Stimulated activated CD4-positive, alpha-beta T cell treated with anti-CD3 and anti-CD28 coated beads, Interleukin-1b, Interleukin-23, amount 100 ng/mL, for 48 hours (primary cell): Measurements from ENCODE around the gene KCNMA1.
A peak's percentile ranks its signal among the peaks of the same experiment; 100 is the strongest.

Source experiments
- DNase-seq: peaks from one replicate; pipeline ENCODE4 v3.0.0-alpha.2; 2020

The KCNMA1 gene

DNA sequence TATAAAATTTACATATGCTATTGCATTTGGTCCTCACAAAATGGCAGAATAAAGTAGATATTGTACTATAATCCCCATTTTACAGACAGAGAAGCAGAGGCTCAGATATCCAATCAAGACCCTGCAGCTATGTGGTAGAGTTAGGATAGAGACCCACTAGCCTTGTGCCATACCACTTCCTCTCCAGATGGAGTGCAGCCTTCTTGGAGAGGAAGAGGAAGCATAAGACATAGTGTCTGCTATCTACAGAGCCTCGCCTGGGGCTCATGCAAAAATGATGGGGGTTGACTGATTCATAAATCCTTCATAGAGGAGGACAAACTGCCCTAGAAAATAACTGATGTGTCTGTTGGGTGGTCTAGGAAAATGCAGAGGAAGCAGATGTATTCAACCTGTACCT, 447.3 kb downstream of the KCNMA1 start:
- no peak for DNase-seq

DNA sequence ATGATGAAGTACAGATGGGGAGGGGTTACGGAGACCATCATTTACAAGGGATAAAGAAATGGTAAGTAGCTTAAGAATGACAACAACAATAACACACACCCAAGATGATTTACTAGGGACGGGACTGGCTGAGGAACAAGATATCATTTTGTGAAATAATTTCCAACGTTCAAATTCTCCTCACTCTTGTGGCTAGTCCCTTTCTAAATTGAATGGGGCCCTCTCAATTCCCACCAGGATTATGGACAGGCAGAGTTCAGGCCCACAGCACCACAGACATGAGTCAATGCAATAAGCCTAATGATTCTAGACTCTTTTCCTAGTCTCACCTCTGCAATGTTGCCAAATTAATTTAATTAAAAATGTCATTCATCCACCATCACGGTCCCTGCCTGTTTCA, 448.1 kb downstream of the KCNMA1 start:
- DNase-seq, result no peak

DNA sequence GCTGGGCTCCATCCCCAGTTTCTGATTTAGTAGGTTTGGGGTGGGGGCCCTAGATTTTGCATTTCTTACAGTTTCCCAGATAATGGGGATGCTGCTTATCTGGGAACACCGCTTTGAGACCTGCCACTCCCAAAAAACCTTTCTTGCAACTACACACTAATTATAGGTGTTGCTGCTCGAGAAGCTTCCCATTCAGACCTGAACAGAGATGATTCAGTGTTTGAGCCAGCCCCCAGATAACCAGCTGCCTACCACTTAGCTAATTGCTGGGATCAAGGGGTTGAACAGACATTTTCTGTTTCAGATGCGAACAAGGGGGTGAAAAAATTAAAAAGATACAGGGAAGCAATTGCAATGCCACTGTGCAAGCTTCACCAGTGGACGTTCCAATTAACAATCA, 448.5 kb downstream of the KCNMA1 start:
- DNase-seq, result no peak

DNA sequence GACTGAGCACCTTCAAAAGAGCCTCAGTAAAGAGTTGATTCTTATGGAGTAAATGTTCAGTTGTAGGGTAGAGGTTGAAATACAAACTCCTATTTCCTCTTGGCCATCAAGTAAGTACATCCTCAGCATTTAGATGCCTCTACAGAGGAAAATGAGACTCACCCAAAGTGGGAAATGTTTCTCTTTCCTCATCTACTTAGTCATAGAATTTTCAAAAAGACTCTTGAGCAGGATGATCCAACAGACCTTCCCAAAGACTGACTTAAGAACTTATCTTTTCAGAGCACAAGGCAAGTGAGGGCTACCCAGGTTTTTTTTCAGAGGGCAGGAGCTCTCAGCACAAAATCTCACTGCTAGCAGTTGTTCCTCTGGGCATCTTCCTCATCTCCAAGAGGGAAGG, 449.1 kb downstream of the KCNMA1 start:
- DNase-seq, result no peak

DNA sequence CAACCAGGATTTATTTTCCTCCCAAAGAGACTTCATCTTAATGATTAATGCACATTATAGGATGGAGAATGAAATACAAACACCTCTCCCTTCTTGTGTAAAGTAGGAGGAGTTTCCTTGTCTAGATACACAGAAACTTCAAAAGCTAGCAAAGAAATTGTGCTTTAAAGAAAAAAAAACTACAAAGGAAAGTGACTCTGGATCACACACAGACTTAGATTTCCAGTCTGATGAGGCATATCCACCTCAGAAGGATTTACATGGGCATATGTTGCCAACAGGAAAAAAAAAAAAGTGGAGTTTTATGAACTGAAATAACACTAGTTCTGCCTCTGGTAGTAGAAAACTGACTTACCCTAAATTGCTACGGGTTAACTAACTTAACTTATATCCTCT, 449.6 kb downstream of the KCNMA1 start:
- no peak for DNase-seq

DNA sequence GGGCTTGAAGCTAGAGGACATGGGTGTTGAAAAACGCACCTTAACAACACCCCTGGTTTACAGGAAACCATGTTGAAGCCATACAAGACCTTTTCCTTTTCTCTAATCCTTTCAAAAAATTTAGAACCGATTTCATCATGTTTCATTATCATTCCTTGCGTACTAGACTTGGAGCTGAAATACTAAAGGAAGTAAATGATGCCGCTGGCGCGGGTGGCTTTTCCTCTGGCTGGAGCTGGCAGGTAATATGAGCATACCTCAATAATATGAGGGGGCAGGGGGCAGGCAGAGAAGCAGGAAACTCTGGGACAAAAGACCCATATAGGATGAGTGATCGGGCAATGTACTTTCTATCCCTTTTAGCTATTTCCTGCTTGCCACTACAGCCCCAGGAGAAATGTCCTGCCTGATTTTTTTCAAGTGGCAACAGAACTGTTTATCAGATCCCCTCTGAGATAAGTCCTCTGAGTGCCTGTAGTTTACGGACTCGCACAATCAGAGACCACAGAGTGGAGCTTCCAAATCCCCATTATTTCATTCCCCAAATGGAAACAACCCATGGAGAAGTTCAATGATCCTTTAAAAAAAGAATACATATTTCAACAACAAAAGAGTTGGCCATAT, 450.1 kb downstream of the KCNMA1 start:
- DNase-seq, result no peak

DNA sequence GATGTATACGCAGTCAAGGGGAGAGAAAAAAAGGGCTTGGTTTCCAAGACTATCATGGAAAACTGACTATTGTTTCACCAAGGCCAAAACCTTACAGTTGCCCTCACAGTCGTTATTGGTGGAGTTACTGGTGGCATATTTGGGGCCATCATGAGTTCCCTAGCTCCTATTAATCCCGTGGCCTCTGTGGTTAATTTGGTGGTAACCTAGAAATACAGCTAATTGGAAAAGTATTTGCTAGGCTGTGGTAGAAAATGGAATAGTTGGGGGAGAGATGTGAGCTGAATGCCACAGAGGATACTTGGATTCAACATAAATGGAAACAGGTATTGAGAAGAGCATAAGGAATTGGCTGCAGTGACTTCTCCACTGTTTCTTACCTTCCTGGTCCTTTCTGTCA, 450.7 kb downstream of the KCNMA1 start:
- no peak for DNase-seq

DNA sequence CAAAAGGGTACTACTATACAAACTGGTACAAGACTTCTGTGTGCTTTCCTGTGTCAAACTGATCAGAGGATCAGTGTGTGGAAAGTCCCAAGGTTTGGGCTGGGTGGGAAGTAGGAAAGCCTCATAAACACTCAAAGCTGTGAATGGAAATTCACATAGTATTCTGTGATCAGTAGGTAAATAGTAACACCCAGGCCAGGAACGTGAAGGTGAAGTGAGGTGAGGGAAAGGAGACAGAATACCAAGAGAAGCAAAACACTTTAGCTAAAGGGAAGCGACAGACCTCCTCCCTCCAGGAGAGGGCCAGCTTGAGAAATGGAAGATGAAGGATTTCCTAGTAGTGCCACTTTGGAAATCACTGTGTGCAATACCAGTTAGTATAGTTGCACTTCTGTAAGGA, 451.9 kb downstream of the KCNMA1 start:
- no peak for DNase-seq

DNA sequence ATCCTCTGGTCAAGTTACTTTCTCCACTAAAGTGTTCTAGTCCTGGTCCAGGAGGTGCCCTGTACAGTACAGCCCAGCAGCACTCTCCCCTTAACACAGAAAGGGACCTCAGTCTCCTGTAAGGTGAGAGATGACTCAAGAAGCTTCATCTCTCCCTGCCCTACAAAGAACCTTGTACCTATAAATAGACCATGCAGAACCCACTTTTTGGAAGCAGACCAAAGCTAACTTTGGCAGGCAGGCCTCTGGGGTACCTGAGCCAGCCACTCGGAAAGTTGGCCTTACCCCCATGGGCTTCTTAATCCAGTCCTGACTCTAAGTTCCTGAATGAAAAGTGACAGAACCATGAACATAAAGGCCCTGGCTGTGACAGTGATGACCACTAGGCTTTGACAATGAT, 454.8 kb downstream of the KCNMA1 start:
- no peak for DNase-seq

DNA sequence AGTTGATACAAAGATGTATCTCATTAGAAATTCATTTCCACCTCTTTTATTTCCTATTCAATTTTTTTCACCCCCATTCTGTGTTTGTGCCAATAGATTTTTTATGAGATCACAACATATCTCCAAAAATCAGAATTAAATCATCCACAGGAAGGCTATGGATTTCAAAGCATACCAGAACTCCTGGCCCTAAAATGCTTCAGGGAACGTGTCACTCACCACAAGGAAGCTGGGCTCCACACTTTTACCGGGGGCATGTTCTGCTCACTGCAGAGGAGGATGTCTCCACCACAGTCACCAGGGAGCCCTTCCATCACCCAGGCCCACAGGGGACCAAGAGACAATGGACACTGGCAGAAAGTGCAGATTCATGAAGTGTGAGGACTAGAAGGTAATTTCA, 456.8 kb downstream of the KCNMA1 start:
- DNase-seq, result no peak

DNA sequence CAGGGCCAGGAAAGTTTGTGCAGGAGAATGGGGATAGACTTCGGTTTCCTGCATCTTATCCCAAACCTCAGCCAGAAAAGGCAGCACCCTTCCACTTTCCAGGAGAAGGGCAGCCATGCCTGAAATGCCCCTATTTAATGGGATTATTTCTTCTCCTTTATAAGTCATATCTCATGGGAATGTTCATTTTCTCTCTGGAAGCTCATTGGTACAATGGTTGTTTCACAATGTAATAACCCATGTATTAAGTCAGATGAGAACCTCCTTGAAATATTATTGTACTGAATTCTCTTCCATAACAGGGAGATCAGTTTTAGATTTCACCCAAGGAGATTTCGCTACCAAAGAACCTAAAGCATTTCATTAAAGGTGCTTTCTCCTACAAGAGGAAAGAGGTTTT, 457.5 kb downstream of the KCNMA1 start:
- no peak for DNase-seq

DNA sequence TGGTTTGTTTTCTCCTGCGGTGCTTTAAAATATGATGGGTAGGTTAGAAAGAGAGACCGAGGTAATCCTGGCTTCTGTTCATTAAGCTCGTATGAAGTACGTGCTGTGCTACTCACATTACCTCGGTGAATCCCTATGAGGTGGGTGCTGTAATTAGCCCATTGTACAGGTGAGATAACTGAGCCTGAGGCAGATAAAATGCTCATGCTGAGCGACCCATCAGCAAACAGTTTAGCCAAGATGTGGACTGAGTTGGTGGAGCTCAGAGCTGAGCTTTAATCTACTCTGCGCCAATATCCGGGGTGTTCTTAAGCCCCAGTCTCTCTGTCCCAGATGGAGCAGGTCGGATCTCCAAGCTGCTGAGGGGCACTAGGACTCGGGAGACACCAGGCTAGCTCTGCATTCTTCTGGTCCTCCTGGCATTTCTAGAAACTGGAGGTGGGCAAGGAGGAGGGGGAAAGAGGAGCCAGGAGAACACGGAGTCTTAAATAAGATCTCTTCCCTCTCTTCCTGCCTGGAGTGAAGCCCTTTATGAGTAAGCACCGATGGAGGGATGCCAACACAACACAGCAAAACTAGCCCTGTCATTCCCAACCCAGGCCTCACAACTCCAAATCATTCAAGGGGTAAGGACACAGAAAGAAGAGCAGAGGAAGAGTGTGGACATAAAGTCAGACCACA, 458.5 kb downstream of the KCNMA1 start:
- DNase-seq, result no peak

DNA sequence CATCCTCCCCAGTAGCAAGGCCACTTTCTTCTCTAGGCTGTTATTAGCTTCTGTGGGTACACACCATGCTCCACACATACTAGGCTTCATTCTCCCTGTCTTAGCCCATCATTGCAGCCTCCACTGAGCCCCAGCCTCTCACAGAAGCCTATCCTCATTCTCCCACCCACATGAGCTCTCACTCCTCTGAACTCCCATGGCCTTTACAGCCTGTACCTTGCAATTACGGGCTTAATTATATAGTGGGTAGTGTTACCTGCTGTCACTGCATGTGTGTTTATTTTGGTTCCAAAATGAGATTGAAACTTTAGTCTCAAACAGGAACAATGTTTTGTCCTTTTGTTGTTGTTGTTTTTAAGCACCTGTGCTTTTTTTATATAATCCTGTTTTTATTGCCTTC, 460.0 kb downstream of the KCNMA1 start:
- no peak for DNase-seq

DNA sequence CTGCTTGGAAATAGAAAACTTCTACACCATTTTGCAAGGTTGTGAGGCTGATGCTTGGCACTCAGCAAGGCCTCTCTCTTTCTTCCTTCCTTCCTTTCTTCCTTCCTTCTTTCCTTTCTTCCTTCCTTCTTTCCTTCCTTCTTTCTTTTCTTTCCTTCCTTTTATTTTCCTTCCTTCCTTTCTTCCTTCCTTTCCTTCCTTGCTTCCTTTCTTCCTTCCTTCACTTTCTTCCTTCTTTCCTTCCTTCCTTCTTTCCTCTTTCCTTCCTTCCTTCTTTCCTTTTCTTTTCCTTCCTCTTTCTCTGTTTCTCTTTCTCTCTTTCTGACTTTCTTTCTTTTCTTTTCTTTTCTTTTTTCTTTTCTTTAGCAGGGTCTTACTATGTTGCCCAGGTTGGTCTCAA, 460.4 kb downstream of the KCNMA1 start:
- no peak for DNase-seq

DNA sequence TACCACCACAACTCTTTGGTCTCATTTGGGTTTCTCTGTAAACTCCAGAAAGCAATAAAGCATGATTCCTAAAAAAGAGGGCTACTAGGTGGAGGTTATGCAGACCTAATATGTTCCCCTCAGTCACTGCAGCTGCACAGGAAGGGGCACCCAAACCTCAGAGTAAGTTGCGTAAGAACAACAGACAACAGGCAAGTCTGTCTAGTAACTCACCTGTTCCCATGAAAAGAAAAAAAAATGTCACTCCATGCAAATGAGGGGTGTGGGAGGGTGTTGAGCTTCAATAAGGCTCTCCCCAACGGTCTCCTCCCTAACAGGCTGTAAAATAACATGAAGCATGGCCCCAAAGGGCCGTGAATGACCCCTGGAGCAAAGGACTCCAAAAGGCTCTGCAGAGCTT, 461.4 kb downstream of the KCNMA1 start:
- DNase-seq, result no peak

DNA sequence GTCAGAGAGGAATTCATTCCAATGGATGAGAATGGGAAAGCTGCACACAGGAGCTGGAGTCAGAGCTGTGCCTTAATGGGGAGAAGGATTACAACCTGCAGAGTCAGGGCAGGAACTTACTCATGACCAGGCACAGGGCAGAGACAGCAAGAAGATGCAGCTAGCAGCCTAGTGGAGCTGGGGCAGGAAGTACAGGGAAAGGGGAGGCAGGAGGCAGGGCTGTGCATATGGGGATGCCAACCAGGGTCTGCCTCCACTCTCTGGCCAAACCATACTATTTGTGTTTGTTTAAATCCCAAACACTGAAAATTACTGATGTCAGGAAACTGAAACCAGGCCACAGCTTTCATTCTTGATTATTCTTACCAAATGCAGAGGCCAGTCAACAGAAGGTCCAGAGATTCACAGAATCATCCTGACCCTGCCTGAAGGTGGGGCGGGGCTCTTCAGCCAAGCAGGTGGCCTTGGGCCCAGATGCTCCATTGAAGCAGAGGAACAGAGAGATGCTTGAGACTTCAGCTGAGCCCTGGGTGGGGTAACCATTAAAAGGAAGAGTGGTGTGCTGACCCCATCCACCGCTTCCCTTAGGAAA, 461.9 kb downstream of the KCNMA1 start:
- no peak for DNase-seq

DNA sequence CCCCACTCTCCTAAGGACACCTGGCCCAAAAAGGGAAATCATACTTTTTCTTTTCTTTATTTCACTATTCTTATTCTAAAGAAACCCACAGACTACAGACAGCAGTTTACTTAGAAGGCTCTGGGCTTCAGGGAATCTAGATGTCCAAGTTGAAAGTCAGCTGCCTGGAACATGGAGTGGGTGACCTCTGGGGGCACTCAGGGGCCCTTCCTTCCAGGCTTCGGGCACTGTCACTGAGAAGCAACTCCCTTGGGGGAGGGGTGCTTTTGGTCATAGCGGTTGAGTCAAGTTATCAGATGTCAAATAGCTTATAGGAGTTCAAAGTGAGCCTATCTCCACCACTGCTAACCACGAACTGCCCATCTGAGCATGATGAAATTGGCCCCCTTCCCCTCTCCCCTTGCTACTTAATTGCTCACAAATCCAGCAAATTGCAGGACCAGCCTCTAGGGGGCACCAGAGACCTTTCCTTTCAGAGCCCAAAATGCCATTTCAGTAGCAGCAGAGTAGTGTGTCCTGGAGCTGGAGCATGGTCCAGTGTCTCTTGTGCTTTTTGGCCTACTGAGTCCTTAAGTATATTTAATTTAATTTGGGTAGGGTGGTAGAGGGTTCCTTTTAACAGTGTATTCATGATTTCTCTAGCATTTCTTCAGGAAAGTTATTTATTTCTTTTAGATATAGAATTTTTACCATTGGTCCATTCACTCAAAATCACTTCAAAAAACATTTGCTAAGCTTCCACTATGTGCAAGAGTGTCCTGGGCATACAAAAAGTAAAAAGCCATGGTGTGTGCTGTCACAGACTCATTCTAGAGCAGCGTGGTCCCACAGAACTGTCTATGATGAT, 463.8 kb downstream of the KCNMA1 start:
- peak; percentile 62 for DNase-seq

DNA sequence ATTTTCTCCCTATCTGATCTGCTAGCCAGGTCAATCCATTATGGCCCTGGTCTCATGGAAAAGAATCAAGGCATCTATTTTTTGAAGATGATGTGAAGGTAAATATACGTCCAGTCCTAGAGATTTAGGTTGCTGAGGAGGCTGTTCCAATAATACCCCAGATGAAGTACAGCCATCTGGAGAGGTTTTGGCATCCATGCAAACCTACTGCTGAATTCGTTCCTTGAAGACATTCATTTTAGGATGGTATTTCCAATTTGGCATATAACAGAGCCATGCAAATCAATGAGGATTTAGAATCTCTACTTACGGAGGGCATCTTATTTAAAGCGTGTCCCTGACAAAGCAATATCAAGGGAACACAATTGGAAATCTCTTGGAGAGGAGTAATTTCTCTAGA, 465.5 kb downstream of the KCNMA1 start:
- no peak for DNase-seq

DNA sequence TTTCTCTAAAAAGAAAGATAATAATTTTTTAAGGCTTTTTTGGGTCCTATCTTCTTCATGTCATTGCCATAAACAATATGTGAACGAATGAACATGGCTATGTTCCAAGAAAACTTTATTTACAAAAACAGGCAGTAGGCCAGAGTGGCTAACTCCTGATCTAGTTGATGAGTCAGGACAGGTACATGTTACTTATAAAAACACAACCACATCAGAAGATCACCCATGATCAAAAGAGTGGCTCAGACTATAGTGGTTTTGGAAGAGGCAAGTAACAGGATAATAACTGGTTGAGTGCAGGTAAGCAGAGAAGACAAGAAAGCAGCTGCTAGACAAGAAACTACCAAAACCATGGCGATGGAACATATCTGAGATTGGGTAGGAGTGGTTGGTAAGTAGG, 468.7 kb downstream of the KCNMA1 start:
- no peak for DNase-seq

DNA sequence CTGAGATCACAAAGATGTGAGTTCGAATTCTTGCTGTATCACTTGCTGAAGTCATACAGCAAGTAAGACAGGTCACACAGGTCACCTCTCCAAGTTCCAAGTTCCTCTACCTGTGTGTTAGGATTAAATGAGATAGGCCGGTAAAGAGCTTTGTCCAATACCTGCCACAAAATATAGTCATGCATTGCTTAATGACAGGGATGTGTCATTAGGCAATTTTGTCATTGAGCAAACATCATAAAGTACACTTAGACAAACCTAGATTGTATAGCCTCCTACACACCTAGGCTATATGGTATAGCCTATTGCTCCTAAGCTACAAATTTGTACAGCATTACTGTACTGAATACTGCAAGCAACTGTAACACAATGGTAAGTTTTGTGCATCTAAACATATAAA, 469.4 kb downstream of the KCNMA1 start:
- no peak for DNase-seq

DNA sequence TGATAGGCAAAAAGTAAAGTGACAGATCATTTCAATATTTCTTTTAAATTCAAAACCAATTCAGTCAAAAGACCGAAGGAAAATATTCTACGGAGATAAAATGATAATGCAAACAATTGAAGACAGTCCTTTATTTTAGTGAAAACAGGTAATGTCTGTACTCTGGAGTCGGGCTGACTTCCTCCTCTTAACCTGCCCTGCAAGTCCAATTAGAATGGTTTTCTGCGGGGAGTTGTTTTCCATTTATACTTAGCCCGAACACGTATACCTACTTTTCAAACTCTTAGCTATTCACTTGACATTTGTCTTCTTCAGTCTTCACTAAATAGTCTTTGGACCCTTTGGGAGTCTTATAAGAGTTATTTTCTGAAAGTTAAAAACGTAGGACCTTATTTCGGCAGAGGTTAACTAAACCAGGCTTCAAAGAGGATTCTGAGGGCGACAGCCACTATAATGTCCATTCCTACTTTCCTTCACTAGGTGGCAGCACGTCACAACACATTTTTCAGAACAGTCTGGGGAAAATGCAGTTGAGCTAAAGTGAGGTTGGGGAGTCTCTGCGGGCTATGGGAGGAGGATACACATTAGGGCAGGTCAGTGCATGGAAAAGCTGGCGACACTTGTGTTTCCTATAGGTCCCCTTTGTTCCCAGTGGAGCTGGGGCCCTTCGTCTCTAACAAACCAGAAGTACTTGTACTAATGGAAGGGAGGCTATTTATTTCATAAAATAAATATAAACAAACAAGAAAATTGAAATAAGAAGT, 472.0 kb downstream of the KCNMA1 start:
- DNase-seq, result peak; percentile 27

DNA sequence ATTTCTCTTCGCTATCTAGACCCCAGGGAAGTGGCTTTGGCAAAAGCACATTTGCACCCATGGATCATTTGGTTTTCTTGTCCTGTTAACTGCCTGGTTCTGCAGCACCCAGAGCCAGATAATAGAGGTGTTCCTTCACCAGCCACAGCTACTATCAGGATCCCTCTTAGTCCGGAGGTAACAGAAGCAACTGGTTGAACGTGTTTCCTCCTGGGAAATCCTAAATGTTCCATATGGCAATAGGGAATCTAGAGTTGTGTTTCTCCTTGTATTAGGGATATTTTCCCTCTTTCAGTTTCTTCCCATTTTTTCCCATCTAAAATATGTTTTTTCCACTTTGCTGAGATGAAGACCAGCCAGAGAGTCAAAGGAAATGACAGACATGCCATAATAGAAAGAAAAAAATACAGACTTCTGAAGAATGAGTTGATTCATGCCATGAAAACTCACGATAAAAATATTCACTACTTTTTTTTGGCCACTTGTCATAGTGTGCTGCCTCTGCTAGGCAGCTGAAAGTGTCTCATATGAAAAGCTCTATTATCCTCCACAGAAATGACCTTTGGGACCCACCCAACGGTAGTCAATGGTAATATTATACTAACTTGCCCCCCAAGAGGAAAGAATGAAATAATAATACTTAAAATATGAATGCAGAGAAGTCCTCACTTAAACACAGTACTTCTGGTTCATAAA, 472.8 kb downstream of the KCNMA1 start:
- no peak for DNase-seq
